NOMO-1 treated with DMSO at 0.1 percent for 48 hours (cell line): ENCODE measurements around the gene FUZ.

Source experiments
- DNase-seq: peaks from one replicate; lab custom pipeline; 2025; ENCODE audit not compliant: unreplicated experiment; lab: John Stamatoyannopoulos, UW

Gene FUZ

DNA sequence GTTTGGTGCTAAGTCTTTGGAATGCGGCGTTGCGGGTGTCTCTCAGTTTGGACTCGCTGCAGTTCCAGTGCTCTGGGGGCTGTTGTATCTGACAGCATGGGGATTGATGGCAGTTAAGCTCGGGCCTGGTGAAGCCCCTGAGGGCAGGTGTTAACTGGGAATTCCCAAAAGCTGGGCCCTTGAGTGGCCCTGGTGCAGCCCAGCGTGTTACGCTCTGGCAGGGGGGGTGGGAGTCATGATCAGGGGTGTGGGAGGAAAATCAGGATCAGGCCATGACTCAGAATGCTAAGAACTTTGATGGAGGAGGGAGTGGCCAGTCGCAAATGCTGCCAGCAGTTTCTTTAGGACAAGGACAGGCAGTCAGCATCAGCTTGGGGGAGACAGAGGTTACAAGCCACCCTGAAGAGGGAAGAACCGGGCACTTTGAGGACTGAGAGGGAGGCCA lies 26.7 kb downstream of the FUZ start:
- DNase-seq = no peak

DNA sequence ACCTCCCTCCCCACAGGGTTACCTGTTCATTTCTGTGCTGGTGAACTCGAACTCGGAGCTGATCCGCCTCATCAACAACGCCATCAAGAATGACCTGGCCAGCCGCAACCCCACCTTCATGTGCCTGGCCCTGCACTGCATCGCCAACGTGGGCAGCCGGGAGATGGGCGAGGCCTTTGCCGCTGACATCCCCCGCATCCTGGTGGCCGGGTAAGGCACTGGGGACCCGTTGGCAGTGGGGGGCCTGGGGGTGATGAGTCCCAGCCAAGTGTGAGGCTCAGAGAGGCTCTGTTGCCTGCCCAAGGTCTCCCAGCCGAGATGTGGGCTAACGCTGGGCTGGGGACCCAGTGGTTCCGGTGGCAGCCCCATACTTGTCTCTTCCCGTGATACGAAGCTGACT lies 30.6 kb downstream of the FUZ start:
- DNase-seq = no peak

DNA sequence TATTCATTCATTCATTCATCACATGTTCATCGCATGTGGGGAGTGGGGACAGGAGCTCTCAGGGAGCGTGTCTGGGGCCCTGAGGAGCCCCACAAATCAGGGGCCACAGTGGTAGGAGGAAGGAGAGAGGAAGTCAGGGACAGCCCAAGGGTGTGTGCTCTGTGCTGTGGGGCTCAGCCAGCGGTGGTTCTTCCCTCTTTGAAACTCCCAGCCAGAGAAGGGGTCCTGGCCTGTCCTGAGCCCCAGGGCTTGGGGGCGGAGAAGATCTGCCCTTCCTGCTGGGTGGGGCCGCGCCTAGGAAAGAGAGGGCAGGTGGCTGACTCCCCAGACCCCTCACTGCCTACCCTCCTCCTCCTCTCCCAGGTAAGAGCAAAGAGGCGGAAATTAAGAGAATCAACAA lies 31.7 kb downstream of the FUZ start:
- no peak for DNase-seq

DNA sequence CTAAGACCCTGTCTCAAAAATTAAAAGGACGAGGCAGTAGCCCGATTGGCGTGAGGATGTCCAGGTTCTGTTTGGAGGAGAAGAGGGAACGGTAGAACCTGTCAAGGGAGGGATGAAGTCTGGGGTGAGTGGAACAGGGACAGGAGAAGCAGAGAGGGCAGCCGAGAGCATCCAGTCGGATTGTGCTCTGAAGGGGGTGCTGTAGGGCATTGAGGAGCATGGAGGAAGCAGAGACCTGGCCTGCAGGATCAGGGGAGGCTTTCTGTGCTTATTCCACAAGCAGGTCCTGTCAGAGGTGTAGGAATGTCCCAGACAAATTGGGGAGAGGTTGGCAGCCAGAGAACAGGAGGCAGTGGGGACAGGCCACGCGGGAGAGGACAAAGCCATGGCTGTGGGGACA lies 32.2 kb downstream of the FUZ start:
- DNase-seq = no peak

DNA sequence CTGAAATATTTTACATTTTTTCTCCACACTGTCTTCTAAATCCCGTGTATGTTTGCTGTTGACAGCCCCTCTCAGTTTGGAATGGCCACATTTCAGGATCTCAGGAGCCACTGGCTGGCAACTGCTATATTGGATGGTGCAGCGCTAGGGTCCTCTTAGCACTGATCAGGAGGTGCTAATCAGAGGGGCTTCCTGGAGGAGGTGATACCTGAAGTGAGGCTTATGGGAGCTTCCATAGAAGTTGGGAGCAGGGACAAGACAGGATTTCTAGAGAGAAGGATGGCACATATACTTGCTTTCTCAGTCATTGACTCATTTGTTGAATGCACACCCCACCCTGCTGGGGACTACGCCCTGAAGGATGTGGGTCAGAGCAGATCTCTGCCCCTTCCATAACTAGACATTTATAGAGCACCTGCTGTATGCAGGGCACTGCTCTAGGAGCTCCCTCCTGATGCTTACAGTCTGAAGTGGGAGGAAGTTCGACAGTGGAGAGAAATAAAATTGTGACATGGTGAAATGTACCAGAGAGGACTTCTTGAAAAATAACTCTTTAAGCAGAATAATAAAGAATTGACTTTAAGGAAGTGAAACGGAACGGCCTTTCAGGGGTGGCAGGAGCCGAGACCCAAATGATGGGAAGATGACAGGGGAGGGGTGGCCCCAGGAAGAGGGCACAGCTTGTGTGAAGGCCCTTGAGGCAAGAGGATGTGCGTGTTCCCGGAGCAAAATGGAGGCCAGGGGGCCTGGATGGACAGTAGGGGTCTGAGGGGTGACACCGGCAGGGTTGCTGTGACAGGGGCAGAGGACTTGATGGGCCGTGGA lies 33.1 kb downstream of the FUZ start:
- DNase-seq = peak; percentile 88

DNA sequence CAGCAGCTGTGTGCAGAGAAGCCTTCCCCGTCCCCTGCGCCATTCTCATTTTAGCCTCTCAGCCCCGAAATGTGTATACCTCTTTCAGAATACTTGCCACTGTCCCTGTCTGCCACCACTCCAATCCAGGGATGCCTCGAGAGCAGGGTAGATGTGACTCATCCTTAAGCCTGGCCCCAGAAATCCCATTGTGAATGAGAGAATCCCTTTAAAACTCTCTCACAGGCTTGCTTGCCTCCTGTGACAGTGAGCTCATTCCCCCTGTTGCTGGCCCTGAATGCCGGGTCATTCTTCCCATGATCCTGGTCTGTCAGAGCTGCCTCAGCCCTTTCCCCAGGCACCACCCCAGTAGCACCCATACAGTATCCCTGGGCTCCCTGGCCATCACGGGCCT lies 36.7 kb downstream of the FUZ start:
- no peak for DNase-seq

DNA sequence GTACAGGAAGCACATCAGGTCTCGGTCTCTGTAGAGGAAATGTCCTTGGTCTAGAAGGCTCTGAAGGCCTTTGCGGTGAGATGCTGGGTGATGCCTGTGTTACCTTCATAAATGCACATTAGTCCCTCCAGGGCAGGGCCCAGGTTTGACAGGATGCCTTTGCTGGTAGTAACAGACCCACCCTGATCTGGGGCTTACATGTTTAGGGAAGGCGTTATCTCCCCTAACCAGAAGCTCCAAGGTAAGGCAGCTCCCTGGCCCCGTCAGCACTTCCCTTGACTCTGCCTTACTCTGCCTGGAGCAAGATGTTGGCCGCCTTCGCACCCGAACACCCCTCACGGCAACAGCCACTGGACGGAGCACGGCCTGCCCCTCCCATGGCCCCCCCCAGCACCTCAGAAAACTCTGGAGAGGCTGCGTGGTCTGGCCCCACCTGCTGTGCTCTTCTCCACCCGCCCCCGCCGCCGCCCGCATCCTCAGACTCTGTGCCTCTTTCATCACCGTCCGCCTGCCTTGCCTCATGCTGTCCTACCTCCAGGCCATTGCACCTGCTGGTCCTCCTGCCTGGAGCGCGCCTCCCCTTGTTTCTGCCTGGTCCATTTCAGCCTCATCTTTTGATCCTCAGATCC lies 37.2 kb downstream of the FUZ start:
- no peak for DNase-seq

DNA sequence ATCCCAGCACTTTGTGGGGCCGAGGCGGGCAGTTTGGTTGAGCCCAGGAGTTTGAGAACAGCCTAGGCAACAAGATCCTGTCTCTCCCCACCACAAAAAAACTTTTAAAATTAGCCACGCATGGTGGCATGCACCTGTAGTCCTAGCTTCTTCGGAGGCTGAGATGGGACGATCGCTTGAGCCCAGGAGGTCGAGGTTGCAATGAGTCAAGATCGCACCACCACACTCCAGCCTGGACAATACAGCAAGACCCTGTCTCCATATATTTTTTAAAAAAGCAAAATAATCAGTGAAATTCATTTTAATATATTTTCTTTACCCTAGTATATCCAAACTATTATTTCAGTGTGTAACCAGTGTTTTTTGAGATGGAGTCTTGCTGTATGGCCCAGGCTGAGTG lies 38.1 kb downstream of the FUZ start:
- DNase-seq = no peak

DNA sequence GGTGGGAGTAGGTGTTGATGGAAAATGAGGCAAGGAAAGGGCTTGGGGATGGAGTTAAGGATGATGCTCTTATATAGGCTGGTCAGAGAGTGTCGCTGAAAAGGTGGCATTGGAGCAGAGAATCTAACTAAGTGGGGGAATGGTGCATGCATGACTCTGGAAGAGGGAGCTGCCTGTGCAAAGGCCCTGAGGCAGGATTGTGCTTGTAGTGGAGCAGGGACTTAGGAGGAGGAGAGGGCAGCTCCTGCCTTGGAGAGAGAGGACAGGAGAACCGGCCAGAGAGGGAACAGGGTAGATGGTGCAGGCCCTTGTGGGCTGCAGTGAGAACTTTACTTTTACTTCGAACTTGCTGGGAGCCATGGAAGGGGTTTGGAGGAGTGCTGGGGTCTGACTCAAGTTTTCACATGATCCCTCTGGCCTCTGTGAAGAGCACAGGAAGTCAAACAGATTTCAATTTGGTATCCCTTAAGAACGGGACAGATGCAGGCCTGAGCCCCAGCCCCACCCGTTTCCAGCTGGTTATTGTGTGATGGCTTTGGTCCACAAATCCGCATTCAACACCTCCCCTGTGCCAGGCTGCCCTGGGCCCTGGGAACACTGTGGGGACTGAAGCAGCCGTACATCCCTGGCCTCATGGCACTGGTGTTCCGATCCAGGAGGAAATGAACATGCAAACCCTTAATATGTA lies 39.3 kb downstream of the FUZ start:
- no peak for DNase-seq

DNA sequence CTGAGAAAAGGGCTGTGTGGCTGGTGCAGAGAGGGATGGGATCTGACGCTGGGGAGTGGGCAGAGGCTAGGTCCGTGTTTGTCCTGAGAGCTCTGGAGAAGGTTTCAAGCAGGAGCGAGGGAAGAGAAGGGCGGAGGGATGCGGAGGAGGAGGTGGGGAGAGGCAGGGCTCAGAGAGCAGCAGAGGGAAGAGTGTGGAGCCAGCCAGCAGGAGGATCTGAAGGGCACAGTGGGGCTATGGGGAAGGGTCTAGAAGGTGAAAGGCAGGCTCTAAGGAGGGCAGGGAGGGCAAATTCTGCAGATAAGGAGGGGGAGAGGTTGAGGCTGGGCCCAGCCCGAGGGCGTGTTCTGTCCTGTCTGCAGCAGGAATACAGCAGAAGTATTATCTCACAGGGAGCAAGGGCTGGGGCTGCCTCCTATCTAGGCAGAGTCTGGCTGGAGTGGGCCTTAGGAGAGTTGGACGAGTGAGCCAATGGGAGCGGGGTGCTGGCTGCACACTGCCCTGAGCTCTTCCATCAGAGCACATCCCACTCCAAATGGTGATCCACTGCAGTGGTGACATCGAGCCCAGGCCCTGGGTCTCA lies 40.2 kb downstream of the FUZ start:
- DNase-seq = no peak

DNA sequence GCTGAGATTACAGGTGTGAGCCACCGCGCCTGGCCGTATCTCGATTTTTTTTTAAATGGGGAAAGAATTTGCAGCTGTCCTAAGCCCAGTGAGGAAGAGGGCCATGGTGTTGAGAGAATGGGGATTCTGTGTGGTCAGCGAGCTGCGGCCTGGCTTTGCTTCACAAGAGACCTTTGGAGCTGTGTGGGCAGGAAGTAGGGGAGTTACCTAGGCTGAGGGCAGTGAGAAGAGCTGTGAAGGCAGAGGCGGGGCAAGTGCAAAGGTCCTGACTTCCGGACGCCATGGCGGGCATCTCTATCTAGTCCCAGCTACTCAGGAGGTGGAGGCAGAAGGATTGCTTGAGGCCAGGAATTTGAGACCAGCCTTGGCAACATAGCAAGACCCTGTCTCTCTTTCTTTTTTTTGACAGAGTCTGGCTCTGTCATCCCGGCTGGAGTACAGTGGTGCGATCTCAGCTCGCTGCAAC lies 41.4 kb downstream of the FUZ start:
- DNase-seq = no peak

DNA sequence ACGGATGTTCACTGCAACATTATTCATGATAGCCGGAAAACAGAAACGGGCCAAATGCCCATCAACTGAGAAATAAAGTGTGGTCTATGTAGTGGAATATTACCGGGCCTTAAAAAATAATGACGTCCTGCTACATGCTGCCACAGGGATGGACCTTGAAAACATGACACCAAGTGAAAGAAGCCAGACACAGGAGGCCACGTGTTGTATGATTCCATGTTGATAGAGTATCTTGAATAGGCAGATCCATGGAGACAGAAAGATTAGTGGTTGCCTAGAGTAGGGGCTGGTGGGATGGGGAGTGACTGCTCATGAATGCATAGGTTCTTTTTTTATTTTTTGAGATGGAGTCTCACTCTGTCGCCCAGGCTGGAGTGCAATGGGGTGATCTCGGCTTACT lies 42.6 kb downstream of the FUZ start:
- DNase-seq = no peak

DNA sequence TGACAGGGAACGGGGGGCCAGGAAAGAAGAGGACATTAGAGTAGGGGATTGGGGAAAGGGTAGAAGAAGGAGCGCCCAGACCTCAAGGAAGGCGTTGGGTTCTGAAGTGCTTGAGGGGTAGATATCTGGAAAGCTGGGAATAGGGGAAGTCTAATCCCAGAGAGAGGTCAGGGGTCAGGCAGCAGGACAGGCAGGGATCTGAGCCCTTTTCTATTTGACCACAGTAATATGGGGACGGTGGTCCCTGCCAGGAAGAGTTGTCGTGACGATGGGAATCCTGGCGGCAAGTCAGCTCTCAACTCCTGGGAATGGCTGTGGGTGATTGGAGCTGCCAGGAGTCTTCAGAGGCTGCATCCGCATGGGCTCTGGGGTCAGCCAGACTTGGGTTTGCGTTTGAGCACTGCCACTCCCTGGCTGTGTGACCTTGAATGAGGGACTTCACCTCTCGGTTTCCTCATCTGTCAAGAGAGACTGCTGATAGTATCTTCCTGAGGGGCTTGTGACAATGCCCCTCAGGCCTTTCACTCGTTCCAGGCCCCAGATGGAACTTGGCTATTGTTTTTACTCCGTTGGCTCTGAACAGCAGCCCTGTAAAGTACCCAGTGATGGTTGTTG lies 45.0 kb downstream of the FUZ start:
- DNase-seq = no peak

DNA sequence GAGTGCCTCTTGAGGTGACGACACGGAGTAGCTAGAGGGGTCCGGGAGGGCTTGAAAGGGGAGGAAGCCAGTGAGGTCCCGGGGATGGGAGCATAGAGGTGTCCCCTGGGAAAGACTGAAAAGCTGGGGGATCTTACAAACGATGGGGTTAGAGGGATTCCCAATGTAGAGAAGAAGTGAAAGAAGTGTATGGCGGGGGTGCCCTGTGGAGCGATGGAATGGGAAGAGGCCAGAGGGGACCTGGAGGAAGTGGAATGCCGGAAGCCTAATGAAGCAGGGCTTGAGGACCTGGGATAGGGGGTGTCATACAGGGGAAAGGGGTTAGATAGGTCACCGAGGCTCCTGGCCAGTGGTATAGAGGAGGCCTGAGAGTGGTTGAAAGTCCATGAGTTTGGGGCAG lies 45.7 kb downstream of the FUZ start:
- DNase-seq = no peak

DNA sequence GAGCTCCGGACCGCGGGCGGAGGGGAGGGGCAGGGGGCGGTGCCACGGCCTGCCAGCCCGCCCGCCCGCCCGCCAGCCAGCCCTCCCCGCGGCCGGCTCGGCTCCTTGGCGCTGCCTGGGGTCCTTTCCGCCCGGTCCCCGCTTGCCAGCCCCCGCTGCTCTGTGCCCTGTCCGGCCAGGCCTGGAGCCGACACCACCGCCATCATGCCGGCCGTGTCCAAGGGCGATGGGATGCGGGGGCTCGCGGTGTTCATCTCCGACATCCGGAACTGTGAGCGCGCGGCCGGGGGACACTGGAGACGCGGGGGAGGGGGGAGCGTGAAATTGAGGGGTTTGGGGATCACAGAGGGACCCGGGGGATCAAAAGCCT lies 46.2 kb downstream of the FUZ start, which contains the start of gene AP2A1:
AP2A1 (plus strand) TSS at position 72 of the 370 bp plus-strand sequence; CDS start at position 205, 133 bp downstream.
- DNase-seq = no peak

DNA sequence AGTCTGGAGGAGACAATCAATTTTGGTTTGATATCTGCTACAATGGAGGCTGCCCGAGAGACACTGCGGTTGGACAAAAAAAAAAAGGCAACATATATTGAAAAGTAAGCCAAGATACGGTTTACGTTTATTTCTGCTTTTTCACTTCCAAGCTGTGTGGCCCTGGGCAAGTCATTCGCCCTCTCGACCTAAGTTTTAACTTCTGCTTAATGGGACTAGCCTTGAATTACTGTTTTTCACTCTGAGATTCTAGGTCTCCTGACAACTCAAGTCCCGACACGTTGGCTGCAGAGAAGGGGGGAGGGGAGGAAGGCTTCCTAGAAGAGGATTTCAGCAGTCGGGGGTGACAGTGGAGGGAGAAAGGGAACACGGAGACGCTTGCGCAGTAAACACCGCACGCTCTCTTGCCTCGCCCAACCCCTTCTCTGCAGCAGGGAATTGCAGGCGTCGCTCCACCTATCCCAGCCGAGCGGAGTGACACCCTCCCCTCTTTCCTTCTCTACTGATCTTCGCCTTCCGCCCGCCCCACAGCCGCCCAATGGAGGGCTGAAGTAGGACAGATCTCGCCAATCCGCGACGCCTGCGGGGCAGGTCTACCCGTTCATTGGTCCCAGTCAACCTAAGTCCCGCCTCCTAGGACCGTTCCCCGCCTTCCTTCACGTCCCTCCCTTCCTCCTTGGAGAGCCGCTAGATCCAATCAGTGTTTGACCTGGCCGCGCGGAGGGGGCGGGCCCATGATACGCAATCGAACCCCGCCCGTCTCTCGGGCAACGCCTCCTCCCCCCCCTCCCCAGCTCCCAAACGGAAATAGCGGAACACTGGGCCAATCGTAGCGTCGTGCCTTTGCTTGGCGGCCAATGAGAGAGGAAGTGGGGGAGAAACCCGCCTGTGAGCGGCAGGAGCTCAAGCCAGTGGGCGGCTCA lies 46.8 kb downstream of the FUZ start:
- DNase-seq = peak; percentile 100

DNA sequence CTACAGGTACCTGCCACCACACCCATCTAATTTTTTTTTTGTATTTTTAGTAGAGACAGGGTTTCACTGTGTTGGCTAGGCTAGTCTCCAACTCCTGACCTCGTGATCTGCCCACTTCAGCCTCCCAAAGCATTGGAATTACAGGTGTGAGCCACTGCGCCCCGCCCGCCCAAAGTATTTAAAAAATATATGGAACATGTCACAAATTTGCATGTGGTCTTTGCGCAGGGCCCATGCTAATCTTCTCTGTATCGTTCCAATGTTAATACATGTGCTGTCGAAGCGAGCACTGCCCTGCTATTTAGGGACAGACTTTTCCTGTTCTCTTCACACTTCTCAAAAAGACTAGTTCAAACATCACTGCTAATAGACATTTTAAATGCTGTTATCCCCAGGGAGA lies 48.8 kb downstream of the FUZ start:
- no peak for DNase-seq

DNA sequence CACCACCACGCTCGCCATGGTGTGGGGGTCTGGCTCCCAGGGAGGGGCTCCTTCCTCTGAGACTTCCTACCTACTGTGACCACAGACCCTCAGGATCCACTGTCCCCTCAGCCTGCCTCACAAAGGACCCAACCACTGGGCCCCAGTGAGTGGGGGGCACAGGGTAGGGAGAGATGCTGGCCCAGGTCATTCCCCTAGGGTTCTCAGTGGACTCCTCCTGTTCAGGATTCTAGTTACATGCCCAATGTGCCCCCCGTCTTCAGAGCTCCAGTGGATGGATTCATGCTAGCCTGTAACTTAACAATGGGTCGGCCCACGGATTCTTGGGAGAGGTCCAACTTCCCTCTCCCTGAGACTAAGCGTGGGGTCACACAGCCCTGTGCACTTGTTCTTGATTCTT lies 49.9 kb downstream of the FUZ start, which contains the start of gene TSKS:
TSKS (minus strand) TSS at position 77 of the 400 bp plus-strand sequence; CDS start at position 18, 59 bp downstream.
- DNase-seq = no peak

DNA sequence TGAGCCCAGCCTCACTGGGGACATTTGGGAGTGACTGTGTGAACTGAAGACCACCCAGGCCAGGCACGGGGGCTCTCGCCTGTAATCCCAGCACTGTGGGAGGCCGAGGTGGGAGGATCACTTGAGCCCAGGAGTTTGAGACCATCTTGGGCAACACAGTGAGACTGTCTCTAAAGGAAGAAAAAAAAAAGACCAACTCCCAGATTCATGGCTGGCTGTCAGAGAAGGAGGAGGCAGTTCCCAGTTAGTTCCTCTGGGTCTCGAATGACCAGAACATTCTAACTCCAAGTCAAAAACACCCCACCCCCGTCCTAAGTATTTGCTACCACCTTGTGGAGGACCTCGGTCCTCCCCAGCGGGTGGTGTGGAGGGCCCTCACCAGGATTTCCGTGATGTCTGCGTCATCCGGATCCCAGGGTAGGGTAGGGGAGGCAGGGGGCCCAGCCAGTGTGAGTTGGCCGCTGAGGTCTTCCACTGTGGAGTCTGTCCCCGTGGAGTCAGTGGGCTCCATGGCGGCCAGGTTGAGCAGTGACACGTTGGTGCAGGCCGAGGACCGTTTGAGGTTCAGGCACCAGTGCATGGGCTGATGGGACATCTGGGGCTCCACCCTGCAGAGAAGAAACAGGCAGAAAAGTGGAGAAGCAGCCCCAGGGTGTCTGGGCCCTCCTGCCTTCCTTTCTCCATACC lies 51.3 kb downstream of the FUZ start:
- peak; percentile 78 for DNase-seq
